GM19372 (cell line): ENCODE measurements around the gene CAMKMT.

ENCODE experiments used
- ATAC-seq: cut with Tn5 transposase; IDR thresholded peaks from one replicate; pipeline ENCODE4 v1.9.1; 2021; ENCODE audit warnings: mild to moderate bottlenecking, low read depth, moderate library complexity; ENCODE audit not compliant: unreplicated experiment

CAMKMT gene

GRCh38 chr2:44442019-44442418, 80.3 kb downstream of the CAMKMT start:
- ATAC-seq: no peak

DNA sequence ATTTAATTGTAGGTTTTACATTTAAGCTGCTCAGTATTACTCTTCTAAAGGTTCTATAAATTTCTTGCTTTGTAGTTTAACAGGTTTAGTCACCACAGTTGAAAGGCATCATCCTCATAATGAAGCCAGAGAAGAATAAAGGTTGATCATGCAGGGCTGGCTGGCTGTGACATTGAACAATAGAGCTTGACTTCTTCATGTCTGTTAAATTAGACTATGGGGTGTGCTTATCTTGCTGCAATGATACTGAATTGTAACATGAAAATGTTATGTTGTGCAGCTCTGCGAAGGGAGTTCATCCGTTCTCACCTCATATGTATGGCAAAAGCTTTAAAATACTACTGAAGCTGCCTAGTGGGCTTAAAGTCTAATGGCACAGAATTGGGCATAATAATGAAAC, 81.8 kb downstream of the CAMKMT start:
- ATAC-seq: no peak

GRCh38 chr2:44444881-44445280, 83.1 kb downstream of the CAMKMT start:
- ATAC-seq: no peak

DNA sequence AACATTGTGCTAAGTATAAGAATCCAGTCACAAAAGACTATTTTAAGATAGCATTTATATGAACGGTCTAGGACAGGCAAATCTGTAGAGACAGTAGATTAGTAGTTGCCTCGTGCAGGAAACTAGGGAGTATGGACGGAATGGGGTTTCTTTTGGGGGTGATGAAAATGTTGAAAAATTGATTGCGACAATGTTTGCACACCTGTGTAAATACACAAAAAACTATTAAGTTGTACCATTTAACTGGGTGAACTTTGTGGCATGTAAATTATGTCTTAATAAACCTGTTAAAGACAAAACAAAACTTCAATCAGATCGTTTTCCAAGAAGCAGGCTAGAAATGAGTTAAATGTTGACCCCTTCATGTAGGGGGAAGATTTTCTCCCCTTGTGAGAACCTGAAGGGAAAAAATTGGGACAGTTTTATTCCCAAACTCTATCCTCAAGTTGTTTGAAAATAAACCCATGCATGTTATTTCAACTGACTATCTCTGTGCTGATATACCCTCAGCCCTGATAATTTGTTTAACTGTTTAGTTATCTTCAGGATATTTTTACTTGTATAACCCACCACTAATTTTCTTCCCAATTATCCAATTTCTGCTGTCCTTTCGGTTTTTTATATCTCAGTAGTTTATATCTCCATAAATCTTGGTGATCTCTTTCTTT, 87.2 kb downstream of the CAMKMT start:
- no peak for ATAC-seq

DNA sequence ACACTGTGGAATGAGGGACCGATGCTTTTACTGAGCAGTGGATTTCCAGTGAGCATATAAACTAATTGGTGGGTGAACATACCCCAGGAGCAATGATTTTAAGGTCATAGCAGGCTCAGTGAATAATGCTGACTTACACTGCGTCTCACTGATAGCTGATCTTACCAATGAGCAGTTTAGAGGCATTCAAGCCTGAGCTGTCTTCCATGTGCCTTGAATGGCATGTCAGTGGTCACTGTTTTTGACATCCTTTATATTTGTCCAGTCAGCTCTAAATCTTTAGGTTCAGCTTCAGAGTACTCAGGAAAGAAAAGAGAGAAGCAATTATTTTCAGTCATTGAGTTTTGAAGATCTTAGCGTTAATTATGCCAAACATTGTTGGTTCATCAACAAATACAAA, 88.3 kb downstream of the CAMKMT start:
- ATAC-seq: no peak

DNA sequence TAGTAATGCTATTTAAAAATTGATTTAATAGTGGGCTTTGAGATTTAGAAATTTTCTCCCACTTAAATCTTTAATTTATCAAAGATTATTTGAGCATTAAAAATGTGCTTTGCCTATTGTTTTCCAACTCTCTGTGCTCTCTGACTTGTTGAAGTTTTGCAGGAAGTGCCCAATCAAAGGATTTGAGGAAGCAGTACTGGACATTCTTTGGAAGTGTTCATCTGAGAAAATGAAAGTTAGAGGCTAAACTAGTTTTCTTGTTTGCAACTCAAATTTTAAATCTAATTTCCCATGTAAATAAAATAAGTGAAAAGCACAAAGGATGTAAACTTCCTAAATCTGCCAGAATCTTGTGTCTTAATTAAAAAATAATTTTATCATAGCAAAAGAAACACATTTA, 89.1 kb downstream of the CAMKMT start:
- no peak for ATAC-seq

DNA sequence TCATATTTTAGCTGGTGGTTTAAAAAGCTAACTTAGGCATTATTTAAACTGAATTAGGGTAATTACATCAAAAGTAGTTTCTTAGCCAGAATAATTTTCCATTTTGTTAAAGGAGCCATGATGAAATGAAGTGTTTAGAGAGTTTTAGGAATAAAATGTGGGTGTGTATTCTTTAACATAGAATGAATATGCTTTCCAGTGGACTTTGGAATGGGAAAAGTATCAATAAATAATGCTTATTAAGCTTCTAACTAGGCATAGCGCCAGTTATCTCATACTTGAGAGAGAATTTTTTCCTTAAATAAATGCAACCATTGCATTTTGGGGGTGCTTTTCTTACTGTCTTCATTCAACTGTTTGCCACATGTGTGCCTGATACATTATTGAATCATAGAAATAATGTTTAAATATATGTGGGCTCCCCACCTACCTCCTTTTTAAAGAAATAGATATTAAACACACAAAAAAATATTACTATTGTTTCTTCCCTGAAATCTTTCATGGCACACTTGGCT, 90.4 kb downstream of the CAMKMT start:
- no peak for ATAC-seq

DNA sequence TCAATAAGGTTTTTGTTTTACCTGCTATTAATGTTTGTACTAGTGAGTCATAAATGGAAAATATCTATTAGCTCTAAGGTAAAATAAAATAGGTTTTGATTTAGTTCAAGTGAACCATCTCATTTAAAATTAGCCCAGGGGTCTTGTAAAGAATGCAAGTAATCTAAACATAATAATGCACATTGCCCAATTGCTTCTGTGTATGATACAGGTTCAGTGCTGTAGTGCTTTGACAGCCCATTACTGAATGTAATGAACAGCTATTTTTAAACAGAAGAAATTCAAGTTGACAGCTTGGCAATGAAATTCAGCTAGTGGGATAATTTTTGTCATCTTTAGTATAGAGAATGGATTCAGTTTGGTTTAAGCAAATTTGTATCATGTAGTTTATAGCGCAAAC, 91.5 kb downstream of the CAMKMT start:
- no peak for ATAC-seq

DNA sequence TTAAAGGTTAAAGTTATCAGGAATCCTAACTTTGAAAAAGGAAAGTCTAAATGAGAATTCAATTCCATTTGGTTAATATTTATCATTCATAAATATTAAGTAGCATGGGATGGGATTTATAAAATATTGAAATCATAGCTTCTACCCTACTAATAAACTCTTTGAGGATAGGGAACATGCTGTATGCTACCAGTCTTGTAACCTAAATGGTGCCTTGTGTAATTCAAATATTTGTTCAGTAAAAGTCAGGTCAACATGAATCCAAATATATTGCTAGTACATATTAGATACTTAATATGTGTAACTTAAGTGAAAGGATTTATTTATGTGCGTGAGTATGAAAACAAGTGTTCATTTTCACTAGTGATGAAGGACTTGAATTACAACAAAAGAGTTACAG, 94.1 kb downstream of the CAMKMT start:
- ATAC-seq: no peak

GRCh38 chr2:44456946-44457345, 95.2 kb downstream of the CAMKMT start:
- ATAC-seq: no peak

DNA sequence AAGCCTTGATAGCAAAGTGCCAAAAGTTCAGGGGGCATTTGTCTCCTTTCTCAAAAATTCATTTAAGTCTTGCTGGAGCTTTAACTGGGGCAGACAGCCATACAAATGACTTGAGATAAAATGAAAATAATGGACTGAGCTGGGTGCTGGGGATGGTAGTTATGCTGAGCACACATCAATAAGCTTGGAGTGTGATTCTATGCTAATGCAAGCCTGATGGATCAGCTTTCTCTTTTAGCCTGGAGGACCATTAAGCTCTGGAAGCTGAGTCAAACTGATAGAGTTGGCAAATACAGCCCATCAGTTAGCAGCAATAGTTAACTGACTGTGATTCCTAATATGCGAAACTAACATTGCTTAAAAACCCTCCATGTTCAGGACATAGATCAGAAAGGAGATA, 98.0 kb downstream of the CAMKMT start:
- ATAC-seq: no peak

GRCh38 chr2:44462934-44463849, 101.4 kb downstream of the CAMKMT start:
- ATAC-seq: no peak

DNA sequence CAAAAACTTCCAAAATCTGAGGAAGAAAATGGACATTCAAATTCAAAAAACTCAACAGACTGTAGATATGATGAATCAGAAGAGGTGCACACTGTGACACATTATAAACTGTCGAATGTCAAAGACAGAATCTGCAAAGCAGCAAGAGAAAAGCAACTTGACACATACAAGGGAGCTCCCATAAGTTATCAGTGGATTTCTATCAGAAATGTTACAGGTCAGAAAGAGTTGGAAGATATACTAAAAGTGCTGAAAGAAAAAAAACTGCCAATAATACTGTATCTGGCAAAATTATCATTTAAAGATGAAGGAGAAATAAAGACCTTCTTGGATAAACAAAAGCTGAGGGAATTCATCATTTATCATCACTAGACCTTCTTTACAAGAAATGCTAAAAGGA, 102.7 kb downstream of the CAMKMT start:
- ATAC-seq: no peak

DNA sequence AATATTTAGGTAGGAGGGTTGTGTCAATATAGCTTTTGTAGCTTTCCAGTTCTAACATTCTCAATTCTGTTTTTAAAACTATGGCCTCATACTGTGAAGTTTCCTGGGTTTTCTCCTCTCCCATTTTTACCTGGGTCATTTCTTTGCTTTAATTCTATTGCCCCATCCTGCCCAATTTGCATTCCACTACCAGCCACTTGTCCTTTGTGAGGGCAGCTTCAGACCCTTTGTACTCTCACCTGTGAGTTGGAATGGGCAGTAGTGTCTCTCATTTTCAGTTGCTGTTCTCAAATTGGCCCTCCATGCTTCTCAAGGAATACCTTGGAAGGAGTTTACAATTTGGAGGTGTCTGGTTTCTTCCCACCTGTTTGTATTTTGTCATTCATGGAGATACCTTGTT, 108.4 kb downstream of the CAMKMT start:
- ATAC-seq: no peak

DNA sequence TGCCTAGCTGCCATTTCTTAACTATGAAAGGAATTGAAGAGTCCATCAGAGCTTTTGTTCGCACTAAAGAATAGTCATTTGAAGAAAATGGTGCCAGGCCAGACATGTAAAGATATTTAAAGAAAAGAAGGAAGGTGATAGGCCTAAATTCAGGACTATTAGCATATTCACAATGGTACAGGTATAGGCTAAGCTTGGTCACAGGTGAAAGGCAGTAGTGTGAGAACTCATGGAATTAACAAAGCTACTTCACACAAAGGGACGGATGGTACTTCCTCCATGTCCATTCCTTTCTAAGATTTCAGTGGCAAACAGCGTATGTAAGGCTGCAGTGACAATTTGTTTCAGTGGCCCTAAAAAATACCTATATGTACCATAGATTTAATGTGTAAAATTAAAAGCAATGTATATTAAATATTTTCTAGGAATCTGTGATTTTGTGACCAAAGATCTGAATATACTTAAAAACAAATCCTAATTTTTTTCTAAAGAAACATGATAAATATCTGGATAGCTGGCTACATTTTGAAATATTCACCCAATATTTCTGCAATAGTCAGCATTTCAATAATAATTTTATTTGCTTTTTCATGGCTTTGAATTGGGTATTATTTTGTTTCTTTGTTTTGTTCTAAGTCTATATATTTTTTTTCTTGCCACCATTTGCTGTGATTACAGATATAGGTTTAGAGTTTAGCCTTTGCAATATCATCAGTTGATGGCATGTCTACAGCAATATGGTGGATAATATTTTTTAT, 116.1 kb downstream of the CAMKMT start:
- no peak for ATAC-seq

DNA sequence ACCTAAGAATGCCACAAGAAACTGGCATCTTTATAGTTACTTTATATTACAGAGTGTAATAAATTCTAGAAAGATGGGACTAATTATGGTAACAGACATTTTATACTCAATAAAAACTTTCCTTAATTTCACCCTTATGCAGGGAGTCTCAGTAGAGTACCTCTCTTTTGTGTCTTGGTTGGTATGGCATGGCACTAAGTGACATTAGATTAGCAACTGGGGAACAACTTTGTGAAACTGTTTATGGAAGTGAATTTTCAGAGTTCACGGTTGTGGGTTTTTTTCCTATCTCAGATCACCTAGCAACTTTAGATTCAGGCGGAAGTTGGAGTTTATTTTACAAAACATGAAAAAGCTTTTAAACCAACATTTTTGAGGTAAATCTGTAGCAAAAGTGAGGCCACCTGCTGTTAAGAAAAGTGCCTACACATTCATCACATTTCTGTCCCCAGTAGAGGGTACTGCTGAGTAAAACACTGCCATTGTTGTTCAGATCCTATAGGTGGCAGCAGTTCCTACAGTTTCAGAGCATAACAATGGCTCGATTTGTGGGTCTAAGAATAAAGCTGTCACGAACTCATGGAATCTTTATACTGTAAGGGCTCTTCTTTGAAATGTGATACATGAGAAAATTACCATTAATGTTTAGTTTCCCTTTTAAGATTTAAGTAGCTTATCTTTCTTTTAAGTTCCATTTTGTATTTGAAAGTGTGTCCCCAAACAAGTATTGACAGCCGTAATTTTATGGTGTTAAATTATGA, 117.6 kb downstream of the CAMKMT start:
- no peak for ATAC-seq

- no peak for ATAC-seq
These were observed 118.3 kb downstream of the CAMKMT start for GRCh38 chr2:44480068-44480467.

GRCh38 chr2:44487052-44487451, 125.3 kb downstream of the CAMKMT start:
- ATAC-seq: no peak

DNA sequence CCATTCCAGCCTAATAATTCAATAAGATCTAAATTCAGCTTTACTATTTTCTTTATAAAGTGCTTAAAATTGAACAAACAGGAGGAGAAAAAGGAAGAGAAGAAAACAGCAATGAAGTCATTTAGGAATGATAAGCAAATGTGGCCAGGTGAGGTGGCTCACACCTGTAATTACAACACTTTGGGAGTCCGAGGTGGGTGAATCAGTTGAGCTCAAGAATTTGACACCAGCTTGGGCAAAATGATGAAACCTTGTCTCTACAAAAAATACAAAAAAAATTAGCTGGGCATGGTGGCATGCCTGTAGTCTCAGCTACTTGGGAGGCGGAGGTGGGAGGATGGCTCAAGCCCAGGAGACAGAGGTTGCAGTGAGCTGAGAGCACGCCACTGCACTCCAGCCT, 129.0 kb downstream of the CAMKMT start:
- no peak for ATAC-seq

DNA sequence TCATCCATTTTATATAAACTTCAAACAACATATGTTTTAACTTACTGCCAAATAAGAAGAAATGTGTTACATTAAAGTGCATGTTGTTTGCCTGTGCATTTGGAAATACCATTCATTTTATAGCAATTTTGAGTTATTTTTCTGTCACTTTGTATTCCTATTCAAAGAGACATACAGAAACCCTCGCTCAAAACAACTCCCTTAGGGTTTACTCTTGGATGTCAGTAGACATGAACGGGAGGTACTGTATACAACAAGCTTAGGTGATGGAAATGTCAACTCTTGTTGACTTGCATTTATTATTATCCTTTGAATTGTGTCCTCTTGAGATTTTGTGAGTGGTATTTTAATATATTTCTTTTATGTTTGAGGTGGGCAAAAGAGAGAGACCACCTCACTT, 132.3 kb downstream of the CAMKMT start:
- no peak for ATAC-seq
